GM18520 (cell line): Measurements from ENCODE around the gene PHACTR2.

Experiments used
- ATAC-seq: cut with Tn5 transposase; IDR thresholded peaks from one replicate; pipeline ENCODE4 v1.9.1; 2021; ENCODE audit not compliant: unreplicated experiment

Gene PHACTR2

DNA sequence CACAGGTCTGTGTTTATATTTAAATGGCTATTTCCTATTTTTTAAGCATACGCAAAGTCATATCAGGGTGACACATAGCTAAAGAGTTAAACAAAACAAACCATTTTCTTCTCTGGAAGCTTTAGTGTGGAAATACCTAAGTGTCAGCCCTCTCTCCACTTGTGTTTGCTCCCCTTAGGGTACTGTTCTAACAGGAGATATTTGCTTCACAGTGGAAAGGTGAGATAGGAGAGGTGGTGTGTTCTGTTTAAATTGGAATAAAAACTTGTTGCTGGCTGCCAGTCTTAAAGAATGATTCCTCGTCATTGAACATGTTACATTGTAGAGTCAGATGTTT is 18.9 kb downstream of the PHACTR2 start:
- no peak for ATAC-seq

DNA sequence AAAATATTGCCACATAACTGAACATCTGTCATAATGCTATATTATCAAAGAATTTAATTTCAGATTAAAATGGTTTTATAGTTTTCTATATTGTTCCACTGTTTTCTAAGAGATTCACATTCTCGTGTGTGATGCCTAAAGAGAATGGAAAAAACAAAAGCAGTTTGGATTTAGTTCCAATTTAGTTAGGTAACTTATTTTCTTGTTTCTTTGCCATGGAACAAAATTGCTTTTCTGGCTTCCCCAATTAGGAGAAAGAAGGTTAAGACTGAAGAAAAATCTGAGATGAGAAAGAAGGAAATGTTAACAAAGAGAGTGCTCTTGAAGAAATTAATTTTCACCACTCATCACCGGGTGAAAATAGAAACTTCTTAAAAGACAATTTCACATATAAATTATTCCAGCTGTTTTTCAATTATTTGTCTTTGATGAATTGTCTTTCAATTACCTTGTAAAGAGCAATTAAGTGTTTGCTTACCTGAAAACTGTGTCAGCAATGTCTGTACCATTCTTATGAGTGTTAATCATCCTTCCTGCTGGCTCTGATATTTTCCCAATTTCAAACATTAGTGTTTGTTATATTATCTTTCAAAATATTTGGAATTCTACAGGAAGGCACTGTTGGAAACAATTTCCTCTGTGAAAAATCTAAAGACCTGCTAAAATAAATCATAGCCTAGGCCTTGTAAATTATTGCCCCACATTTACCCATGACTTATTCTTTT is 19.5 kb downstream of the PHACTR2 start:
- ATAC-seq = no peak

DNA sequence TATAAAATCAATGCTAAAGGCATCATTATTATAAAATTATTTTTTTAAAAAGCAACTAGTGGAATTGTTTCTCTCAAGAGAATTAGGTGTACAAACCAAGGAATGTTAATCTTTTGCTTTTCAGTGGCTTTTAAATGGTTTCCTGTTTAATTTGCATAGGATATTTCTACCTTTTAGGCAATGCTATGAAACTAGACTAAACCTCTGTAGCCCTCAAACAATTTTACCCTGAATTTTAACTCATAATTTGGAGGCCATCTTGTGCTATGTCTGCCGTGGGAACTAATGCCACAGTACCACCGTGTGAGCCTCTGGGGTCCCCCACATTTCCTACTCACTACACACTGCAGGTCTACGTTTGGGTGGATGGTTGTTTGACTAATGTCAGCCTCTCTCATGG is 20.6 kb downstream of the PHACTR2 start:
- ATAC-seq = no peak

- ATAC-seq = no peak
Measured at GRCh38 chr6:143698759-143699429, 21.1 kb downstream of the PHACTR2 start.

DNA sequence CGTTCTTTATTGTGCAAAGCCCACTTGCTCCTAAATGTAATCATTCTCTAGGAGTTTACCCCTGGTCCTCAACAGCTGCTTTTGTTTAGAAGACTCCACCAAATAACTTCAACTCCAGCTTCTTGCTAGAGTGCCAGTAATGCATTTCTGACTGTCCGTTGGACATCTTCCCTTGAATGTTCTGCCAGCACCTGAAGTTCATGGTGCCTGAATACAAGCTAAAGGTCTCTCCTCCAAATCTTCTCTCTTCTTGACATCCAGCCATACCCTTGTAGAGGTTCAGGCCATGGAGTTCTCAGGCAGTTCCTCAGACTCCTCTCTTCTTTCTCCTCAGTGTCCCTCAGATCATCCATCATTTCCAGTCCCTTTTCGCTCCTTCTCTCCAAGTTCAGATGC is 21.7 kb downstream of the PHACTR2 start:
- ATAC-seq = no peak

GRCh38 chr6:143700684-143701348 is 23.1 kb downstream of the PHACTR2 start:
- ATAC-seq = no peak

DNA sequence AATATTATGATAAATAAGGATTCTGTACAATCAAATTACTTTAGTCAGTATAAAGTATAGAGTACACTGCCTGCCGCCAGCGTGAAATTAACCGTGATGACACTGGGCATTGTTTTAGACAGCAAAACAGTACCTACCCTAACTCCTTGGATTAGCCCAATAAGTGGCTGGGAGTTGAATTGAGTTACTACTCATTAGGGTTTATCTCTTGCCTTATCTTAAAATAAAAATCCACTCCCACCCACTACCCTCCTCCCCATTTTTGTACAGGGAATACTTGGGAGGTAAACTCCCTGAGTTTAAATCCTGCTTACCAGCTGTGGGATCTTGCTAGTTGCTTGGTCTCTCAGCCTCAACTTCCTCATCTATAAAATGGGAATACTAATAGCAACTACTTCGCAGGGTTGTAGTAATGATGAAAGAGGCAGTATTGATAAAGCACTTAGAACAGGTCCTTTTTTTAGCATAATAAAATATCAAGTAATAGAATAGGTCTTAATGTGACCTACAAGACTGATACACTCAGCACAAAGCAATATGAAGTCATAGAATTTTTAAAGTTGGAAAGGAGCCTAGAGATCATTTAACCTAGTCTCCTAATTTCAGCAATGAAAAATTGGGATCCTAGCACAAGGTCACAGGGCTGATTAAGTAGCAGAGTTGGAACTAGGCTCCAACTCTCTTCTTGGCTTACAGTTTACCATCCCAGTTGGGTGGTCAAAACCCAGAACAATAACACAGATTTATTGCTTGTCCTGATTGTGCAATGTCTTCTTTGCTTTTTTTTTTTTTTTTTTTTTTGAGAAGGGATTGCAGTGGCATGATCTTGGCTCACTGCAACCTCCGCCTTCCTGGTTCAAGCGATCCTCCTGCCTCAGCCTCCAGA is 23.8 kb downstream of the PHACTR2 start:
- no peak for ATAC-seq

DNA sequence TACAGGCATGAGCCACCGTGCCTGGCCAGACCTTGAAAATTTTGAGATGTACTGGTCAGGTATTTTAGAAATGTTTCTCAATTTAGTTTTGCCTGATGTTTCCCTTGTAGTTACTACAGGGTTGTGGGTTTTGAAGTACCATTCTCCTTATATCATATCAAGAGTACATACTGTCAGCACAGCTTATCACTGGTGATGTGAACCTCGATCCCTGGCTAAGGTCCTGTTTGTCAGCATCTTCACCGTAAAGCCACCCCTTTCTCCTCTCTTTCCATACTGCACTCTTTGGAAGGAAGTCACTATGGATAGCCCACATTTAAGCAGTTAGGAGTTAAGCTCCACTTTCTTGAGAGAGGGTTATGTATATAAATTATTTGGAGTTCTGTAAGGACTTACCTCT is 27.8 kb downstream of the PHACTR2 start:
- no peak for ATAC-seq

GRCh38 chr6:143707697-143708096 is 29.9 kb downstream of the PHACTR2 start:
- ATAC-seq = no peak

- ATAC-seq = no peak
Measured at GRCh38 chr6:143708889-143709288, 31.1 kb downstream of the PHACTR2 start.

DNA sequence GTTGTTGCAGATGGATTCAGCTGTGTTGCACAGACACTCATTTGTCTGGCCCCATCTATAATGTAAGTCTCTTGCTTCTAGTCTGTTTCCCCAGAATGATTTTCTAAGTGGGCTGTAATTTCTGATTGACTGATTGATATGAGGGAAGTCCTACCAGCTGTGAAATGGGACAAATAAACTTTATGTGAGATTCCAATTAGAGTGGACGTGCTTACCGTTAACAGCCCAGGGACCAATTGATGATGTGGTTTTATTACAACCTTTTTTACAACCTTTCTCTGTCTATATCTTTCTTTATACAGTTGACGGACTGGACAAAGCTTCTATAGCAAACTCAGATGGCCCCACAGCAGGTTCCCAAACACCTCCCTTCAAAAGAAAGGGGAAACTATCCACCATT is 33.9 kb downstream of the PHACTR2 start:
- no peak for ATAC-seq

- no peak for ATAC-seq
Measured at GRCh38 chr6:143718472-143718871, 40.7 kb downstream of the PHACTR2 start.

DNA sequence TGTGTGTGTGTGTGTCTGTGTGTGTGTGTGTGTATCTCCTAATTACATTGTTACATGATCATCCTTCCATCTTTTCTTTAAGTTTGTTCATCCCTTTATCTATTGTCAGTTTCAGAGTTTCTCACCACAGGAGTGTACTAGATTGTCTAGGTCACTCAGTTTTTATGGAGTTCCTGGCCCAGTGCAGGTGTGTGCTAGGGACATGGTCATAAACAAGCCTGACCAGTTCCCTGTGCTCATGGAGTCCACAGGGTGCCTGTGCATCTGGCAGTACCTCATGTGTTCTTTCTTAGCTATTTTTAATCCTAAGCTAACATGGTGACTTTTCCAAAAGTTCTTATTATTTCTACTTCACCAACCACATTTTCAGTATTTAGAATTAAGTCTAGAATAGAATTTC is 43.9 kb downstream of the PHACTR2 start:
- ATAC-seq = no peak

DNA sequence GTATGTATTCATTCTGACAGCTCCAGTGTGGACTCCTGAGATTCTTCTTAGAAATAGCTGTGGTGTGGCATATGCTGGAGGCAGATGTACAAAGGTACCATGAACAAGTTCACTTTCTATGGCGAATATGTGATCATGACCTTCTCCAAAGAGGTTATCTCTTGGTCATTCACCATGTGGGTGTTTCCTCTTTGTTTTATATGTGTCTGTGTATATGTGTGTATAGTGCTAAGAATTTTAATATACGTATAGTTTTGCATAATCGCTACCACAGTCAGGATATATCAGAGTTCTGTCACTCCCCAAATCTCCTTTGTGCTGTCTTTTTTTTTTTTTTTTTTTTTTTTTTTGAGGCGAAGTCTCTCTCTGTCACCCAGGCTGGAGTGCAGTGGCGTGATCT is 47.1 kb downstream of the PHACTR2 start:
- no peak for ATAC-seq

DNA sequence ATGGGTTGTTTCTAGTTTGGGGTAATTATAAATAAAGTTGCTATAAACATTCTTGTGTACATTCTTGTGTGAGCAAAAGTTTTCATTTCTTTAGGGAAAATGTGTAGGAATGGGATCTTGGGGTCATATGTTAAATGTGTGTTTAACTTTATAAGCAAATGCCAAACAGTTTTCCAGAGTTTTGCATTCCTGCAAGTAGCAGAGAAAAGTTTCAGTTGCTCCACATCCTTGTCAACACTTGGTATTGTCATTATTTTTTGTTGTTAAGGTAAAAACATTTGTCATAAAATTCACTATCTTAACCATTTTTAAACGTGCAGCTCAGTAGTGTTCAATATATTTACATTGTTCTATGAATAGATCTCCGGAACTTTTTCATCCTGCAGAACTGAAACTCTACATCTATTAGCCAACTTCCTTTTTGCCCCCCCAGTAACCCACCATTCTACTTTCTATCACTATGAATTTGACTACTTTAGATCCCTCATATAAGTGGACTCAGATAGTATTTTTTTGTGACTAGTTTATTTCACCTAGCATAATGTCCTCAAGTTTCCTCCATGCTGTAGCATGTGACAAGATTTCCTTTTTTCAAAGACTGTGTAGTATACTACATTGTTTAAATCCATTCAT is 48.4 kb downstream of the PHACTR2 start:
- no peak for ATAC-seq

DNA sequence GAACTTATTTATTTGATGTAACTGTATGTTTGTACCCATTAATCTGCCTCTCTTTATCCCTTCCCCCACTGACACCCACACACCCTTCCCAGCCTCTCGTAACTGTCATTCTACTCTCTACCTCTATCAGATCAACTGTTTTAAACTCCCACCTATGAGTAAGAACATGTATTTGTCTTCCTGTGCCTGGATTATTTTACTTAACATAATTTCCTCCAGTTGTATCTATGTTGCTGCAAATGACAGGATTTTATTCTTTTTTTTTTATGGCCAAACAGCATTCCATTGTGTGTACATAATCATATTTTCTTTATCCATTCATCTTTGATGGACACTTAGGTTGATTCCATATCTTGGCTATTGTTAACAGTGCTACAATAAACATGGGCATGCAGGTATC is 49.3 kb downstream of the PHACTR2 start:
- no peak for ATAC-seq

DNA sequence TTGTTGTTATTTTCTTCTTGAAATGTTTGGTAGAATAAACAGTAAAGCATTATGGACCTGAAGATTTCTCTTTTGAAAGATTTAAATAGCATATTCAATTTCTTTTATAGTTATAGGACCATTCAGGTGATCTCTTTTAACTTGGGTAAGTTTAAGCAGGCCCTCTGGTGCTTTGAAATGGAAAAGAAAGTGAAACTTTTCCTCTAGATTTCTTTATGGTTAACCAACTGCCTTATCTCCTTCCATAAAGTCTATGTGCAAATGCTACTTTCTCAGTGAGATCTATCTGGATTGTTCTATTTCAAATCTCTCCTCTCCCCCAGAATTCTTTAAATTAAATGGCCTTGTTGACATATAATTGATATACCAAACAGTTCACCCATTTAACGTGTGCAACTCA is 54.0 kb downstream of the PHACTR2 start:
- no peak for ATAC-seq

DNA sequence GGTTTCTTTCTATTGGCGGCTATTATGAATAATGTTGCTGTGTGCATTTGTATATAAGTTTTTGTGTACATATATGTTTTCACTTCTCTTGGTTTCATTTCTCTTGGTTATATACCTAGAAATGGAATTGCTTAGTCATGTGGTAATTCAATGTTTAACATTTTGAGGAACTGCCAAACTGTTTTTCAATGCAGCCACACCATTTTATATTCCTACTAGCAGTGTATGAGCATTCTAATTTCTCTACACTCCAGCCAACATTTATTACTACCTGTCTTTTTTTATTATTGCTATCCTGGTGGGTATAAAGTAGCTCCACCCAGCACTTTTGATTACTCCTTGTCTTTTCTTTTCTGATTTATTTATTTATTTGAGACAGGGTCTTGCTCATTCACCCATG is 54.8 kb downstream of the PHACTR2 start:
- ATAC-seq = no peak

DNA sequence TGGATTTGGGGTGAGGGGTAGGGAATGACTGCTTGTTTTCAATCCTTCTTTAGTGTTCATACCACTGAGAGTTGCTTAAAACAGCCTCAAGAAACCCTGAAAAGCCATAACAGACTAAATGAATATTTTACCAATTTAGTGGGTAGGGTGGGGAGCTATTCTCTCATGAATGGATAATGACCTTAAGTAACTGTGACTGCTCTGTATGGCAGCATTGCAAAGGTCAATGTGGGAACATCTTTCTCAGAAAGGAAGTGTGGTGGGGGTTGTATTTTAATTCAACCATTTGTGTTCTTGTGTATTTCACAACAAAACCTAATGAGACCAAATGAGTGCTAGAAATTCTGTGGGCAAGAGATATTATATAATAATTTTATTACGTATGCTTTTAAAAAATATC is 55.7 kb downstream of the PHACTR2 start:
- no peak for ATAC-seq

GRCh38 chr6:143734641-143735063 is 56.9 kb downstream of the PHACTR2 start:
- ATAC-seq = no peak
